ENCODE data around the gene ARID2. TPM values are rescaled to one million over a fixed set of nuclear protein-coding genes. Genes with fewer than 3 reads are reported as not detected.

ARID2 gene
- total RNA-seq, 1 donor from 2014 or later = 26.0 TPM

GRCh38 chr12:45918818-45919217, 189.3 kb downstream of the ARID2 start:
- DNase-seq (ENCODE audit: low spot score) = no peak

- no peak for DNase-seq (ENCODE audit: low spot score)
Observed at GRCh38 chr12:45928309-45928708, 198.8 kb downstream of the ARID2 start.

- DNase-seq (ENCODE audit: low spot score) = no peak
Observed at GRCh38 chr12:45930369-45930768, 200.9 kb downstream of the ARID2 start.

GRCh38 chr12:45933504-45933903, 204.0 kb downstream of the ARID2 start:
- no peak for DNase-seq (ENCODE audit: low spot score)

GRCh38 chr12:45934956-45935355, 205.4 kb downstream of the ARID2 start:
- no peak for DNase-seq (ENCODE audit: low spot score)

GRCh38 chr12:45938566-45938965, 209.1 kb downstream of the ARID2 start:
- DNase-seq (ENCODE audit: low spot score) = no peak

- DNase-seq (ENCODE audit: low spot score) = no peak
Observed at GRCh38 chr12:45939759-45940158, 210.3 kb downstream of the ARID2 start.

GRCh38 chr12:45944771-45945170, 215.3 kb downstream of the ARID2 start:
- no peak for DNase-seq (ENCODE audit: low spot score)

- DNase-seq (ENCODE audit: low spot score) = no peak
Observed at GRCh38 chr12:45946435-45946834, 216.9 kb downstream of the ARID2 start.

- DNase-seq (ENCODE audit: low spot score) = no peak
Observed at GRCh38 chr12:45948546-45948945, 219.0 kb downstream of the ARID2 start.

Measured in mesenteric fat pad (tissue), 1 donor.